ENCODE data around the gene ZNF407.

- no peak for TF ChIP-seq CTCF (IDR thresholded peaks at IDR 0.05; ENCODE audit: low read depth, low read length, poor library complexity, severe bottlenecking)
- TF ChIP-seq EZH2phosphoT487 (IDR thresholded peaks at IDR 0.05; ENCODE audit: borderline replicate concordance, low read length): no peak
Observed at GRCh38 chr18:75100832-75101630, 503.4 kb downstream of the ZNF407 start.
